Activated naive CD4-positive, alpha-beta T cell (primary cell): Measurements from ENCODE around the gene BAIAP2L2.

Source experiments
- DNase-seq, 4 experiments: peaks; one replicate each; lab custom pipeline; 2025; lab: John Stamatoyannopoulos, UW

BAIAP2L2 gene

DNA sequence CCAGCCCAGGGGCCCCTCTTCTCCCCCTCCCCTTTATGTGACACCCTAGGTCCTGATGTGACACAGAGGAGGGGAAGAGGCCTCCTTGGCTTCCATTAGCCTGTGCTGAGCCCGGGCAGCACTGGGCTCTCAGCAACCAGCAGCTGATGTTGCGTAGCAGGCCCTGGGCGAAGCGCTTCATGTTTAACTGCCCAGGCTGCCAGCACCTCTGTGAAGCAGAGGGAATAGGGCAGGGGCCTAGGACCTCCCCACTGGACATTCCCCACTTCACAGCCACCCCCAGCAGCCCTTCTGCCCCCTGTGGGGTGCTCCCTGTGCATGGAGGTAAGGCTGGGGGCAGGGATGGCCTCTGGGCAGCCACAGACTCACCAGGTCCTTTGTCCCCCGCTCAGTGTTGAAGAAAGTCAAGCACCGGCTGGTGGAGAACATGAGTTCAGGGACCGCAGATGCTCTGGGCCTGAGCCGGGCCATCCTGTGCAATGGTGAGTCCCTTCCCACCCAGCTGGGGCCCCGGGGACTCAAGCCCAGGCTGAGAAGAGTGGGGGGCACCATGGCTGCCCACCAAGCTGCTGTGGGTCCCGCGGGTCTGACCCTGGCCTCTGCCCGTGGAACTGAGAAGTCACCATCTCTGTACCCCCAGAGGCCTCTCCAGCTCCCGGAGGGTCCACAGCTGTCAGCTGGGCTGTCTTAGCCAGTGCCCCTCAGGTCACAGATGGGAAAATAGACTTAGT is 41.7 kb downstream of the BAIAP2L2 start:
- no peak for DNase-seq

DNA sequence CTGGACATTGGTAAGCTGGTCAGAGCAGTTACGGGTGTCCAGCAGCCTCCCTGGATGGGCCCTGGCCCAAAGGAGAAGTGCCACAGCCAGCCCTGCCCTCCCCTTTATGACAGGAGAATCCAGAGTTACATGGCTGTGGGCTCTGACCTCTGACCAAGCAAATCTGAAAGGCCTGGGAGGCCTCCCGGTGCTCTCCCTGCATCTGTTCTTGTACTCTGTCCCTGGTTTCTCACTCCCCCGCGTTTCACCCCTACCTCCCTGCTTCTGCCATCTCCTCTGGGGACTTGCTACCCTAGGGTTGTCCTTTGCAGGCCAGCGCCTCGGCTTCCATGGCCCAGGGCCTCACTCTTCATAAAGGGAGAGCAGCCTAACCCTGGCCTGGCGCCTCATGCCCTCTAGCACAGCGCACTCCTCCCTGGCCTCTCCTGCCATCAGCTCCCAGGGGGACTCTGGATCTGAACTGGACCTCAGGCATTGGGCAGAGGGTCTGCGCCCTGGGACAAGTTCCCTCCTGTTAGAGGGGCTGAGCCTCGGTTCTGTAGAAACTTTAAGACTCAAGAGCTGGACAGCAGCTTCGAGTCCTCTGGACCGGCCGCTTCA is 42.6 kb downstream of the BAIAP2L2 start:
- no peak for DNase-seq

DNA sequence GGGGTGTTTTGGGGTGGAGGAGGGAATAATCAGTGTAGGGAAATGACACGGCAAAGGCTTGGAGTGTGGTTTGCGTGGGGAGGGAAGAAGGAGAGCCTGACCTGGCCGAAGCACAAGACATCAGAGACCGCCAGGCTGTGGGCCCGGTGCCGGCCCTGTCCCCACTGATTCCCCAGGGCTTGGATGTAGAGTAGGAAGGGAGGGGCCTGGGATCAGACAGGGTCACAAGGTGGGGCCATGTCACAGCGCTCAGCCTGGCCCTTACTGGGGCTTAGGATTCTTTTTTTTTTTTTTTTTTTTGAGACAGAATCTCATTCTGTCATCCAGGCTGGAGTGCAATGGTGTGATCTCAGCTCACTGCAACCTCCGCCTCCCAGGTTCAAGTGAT is 43.5 kb downstream of the BAIAP2L2 start:
- no peak for DNase-seq

DNA sequence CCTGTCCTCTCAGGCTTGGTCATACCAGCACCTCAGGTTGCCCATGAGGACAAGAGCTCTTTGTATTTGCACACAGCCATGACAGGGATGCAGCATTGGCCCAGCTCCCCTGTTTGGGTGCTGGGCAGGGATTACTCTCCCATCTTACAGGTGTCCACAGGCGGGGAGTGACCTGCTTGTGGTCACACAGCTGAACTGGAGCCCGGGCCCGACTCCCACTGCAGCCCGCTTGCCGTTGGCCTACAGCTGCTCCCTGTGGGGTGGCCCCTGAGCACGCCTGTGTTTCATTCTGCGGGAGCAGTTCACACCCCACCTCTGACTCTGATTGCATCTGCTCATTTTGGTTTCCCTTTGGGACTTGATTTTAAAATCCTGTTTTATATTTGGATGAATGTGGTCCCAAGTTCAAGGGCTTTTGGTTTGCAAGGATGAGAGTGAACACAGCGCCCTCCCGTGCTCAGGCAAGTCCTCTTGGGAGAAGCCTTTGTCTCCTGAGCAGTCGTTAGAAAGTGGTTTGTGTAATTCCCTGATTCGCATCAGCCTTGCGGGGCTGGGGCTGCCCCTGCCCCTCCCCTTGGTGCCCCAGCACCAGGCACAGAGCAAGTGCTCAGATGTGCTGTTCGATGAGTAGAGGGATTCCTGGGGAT is 44.0 kb downstream of the BAIAP2L2 start:
- no peak for DNase-seq

DNA sequence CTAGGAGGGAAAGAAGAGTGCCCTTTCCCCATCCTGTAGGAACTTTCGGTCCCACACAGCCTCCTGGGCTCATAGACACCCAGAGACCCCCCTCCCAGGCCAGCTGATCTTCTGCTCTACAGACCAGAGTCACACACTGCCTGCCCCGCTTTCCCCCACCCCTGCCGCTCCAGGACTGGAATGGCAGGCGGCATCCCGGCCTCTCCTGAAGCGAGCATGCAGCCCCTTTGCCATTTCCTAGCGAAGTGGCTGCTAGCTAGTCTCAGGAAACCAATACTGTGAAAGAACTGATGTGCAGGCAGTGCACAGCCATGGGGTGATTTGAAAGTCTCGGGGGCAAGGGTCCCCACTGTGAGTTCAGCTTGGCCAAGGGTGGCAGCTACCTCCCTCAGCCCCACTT is 44.9 kb downstream of the BAIAP2L2 start:
- DNase-seq = no peak

DNA sequence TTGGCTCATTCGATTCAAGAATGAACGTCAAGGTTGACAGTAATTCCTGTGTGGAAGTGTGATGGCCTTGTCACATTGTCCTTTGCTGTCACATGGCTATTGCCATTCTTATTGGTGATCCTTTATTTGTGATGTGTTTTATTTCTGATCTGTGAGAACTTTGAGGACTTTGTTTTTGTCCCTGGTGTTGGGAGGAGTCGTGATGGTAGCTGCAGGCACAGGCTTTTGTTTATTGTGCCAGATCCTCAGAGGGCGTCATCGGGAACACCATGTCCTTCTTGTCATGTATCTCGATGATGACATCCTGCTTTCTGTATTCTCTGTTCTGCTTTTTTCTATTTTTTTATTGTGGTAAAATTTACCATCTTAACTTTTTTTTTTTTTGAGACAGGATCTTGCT is 47.7 kb downstream of the BAIAP2L2 start:
- DNase-seq = no peak

DNA sequence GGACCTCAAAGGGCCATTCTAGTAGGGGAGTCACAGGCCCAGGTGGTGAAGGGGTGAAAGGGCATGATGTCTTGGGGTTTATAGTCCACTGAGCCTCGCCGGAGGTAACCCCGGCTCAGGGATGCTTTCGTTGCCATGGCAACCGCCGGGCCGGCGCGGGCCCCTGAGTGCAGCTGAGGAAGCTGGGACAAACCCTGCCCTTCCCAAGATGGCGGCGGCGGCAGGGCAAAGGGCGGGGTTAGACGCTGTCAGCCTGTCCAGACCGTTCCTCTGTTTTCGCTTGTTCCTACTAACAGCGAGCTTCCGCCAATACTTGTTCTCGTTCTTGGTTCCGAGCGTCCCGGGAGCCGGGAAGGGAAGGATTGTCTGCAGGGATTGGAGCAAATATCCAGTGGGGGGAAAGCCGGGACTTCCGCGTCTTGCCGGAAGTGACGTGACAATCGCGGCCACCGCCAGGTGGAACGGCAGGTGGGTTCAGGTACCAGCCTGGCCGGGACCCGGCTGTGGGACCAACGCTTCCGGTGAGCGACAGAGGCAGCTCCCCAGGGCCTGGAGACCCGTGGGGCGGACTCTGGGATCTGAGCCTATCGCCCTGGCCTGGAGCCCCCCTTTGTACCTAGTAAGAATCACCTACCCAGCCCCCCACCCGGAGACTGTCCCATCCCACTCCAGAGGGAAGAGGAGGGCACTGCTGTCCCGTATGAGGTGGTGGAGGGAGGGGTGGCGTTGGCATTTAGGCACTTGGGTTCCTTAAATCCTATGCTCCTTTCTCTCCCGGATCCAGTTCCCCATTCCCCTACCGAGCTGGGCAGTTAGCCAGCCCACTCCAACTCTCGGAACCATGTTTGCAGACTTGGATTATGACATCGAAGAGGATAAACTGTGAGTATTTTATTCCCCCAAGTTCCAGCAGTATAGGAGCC is 53.3 kb downstream of the BAIAP2L2 start, which contains the start of gene PICK1:
Gene PICK1, plus strand, starts transcription at position 436 of the 923 bp plus-strand sequence. Its CDS starts 406 bp downstream, at position 842.
- DNase-seq = peak; percentile 58 to 74 (median 62)

DNA sequence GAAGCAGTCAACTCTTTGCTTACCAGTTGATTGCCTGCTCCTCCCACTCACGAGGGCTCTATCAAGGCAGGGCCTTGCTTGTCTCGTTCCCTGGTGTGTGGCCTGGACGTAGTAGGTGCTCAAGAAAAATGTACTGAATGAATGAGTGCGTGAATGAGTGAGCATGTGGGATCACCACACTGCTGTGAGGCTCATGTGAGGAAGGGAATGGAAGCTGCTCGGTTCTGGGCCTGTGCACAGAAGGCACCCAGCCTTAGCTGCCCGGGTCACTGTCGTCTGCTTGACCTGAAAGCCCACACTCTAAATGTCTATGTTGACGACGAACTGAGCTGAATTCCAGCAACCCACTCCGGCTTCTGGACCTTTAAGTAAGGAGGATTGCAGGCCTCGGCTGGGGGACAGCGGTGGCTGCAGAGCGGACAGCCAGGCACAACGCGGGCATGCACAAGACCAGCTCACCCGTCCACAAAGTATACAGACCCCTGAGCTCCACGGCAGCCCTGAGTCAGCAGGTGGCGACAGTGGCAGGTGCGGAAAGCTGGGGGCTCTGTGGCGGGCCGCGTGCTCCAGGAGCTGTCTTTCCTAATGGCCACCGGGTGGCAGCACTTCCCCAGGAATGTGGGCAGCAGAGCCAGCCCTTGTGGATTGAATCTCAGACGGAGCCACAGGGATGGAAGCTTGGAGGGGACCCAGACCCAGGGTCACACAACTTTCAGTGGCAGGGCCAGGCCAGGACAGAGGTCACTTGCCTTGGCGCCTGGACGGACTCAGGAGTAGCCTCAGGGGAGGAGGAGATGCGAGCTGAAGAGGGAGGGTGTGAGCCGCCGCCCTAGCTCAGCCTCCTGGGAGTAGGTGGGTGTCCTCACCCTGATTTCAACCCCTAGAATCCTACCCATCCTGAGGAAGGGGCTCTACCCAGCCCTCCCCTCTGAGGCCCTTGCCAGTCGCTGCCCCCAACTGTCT is 58.3 kb downstream of the BAIAP2L2 start:
- peak; percentile 49 to 66 (median 54) for DNase-seq

DNA sequence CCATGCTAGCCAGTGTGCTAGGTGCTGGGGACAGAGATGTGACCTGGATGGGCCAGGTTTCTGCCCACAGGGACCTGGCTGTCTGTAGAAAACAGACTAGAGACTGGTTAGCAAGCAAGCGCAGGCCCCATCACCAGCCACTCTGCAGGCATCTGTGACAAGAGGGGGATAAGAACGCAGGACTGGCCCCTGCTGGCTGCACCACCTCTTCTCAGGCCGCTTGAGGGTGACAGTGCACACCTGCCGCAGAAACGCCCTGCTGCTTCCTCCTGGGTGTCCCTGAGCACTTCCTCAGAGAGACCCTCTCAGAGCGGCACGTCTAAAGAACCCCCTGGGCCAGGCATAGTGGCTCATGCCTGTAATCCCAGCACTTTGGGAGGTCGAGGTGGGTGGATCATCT is 59.2 kb downstream of the BAIAP2L2 start:
- DNase-seq = no peak

DNA sequence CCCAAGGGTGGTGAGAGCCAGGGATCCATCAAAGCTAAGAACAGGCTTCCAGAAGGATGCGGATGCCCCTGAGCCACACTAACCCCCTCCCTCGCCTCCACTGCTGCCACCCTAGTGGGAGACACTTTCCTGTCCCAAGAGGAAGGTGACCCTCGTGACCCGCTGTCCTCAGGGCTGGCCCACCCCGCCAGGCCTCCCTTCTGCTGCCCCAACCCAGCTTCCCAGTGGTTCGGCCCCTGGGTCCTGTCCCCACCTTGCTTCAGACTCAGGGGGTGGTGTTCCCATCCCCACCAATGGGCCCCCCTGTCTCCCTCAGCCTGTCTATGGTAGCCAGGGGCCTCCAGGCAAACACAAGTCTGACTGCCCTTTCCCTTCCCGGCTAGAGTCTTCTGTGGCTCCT is 59.8 kb downstream of the BAIAP2L2 start:
- DNase-seq = no peak

DNA sequence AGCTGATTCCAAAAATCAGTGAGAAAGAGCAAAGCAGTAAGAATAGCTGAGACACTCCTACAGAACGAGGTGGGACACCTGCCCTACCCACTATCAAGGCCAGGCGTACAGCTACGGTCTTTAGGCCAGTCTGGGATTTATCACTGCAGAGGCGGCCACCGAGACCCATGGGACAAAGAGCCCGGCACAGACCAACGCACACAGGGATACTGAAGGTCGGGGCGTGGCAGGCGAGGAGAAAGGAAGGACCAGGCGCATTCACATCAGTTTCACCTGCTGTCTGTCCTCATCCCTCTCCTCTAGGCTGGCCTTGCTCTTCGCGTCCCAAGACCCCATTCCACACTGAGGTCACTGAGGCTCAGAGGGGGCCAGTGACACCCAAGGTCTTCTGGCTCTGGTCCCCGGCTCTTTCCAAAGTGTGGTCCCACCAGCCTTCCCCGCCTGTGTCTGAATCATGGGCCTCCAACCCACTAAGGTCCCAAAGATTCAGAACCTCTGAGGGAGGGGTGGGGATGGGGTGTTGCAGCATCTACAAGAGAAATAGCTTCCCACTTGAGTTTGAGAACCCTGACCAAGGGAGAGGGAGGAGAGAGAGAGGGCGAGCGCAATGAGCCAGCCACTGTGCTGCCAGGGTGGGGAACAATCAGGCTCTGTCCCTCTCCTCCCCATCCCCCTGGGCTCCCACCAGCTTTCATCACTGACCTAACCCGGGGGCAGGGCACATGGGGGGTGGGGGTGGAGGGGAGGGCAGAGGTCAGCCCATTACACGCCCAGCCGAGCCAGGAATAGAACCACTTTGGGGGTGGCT is 60.5 kb downstream of the BAIAP2L2 start:
- DNase-seq = no peak

DNA sequence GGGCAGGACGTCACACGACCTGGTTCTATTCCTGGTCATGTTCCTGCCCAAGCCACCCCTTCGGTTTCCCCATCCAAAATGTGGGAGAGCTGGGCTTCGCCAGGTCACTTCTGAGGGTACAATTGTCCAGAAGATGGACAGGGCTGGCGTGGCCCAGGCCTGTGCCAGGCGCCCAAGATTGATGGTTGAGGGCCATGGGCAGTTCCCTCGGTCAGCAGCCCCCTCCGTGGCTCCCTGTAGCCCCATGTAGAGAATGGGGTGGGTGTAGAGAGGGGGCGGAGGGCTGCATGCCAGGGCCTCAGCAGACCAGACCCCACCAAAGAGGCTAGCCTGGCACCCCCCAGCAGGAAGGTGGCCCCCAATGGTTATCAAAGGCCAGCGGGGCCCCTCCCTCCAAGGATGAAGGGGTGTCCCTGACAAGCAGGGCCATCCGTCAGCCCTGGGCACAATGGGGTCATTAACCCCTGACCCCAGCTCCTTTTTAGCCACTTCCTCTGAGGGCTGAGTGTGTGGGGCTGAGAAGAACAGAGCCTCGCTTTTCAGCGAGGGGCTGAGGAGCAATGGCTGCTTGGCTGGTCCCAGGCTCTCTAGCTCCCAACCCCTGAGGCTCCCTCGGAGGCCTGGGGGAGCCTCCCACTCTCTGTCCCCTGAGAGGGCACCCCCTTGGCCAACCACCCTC is 64.3 kb downstream of the BAIAP2L2 start:
- DNase-seq = no peak

DNA sequence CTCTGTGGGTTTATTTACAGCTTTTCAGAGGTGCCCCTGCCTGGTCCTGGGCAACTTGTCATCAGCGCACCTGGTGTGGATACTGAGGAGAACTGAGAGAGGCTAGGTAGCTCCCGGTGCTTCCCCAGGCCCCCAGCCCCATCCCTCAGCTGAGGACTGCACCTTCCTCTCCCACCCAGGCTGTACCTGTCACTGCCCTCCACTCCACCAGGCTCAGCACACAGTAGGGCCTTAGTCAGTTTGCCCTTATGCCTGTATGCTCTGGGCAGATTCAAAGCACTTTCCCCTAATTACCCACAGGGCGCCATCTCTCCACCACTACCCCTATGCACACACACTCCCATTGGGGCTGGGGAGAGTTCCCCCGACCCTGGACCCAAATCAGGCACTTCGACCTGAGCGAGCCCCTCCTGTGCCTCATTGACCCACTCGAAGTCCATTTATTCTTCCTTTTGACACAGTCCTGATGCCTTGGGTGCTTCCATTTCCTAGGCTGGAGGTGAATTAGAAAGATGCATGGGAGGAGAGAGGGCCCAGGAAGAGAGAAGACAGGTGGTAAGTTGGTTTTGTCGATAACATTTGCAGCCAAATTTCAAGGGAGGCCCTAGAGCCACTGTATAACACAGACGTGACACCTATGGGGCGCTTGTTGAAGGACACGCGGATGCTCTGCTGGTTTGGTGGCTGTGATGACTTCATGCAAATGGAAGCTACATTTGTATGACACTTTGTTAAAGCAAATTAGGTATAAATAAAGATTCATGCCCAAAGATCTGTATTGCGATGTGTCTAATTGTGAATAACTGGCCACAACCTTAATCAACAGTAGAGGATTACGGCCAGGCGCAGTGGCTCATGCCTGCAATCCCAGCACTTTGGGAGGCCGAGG is 67.1 kb downstream of the BAIAP2L2 start:
- DNase-seq = no peak

DNA sequence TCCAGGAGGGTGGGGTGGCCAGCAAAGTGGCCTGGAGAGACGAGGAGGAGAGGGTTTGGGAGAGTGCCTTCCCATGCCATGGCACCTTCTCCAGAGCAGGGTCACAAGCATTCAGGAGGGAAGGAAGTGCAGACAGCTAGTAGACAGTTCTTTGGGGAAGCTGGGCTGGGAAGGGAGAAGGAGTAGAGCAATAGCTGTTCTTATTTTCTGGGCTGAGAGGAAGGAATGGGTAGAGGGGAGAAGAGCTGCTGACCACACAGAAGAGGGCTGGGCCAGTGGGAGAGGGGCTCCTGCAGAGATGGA is 68.0 kb downstream of the BAIAP2L2 start:
- no peak for DNase-seq

DNA sequence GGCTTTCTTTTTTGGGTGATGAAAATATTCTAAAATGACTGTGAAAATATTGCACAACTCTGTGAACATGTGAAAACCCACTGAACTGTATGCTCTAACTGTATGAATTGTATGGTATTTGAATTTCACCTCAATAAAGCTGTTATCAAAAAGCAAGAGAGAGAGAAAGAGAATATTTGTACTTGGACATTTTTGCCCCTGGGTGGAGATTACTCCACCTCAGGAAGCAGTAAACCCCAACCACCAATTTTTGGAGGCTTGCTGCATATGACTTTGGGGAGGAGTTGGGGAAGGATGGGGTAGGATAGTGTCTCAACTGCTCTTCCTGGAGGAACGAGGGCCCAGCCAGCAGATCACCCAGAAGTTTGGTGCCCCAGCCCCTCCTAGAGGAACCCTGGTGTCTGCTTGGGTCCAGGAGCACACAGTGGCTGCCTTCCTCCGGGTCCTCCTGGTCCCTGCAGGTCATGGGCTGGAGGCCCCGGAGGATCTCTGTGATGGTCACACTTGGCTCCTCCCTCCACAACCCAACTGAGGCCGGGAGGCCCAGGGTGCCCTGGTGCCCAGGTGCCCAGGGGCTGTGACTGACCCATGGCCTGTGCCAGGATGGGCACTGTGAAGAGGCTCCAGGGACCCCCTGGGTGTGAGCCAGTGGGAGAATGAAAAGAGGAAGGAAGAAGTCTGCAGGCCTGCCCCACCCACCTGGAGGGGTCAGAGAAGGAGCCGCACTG is 68.6 kb downstream of the BAIAP2L2 start:
- DNase-seq = no peak

DNA sequence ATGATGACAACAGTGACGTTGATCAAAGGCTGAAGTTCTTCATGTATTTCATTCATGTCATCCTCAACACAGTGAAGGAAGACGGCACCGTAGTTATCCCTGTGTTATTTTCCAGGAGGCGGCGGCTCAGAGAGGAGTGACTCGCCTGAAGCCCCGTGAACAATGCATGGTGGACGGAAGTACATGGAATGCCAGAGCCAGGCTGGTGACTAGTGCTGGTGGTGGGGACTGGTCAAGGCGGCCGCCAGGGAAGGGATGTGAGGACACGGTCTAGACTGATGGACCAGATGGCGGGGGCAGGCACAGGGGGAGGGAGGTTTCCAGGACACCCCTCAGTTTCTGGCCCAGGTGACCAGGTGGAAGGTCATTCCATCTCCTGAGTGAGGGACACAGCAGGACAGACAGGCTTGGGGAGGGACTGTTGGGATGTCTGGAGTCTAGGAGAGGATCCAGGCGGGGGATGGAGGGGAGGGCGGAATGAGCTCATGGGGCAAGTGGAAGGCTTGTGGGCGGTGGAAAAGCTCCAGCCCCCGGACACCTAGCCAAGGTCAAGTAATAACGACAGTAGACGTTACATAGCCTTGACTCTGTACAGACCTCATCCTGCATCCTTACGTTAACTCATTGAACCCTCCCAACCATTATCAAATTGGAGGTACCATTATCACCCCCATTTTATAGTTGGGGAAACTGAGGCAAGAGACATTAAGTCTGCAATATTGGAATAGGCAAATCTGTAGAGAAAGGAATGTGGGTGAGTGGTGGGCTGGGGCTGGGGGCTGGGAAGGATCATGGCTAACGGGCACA is 69.3 kb downstream of the BAIAP2L2 start:
- no peak for DNase-seq
